GM21825 (cell line): ENCODE data around the gene ENTHD1.

Experiments
- ATAC-seq: cut with Tn5 transposase; IDR thresholded peaks from one replicate; pipeline ENCODE4 v1.9.1; 2021; ENCODE audit warnings: mild to moderate bottlenecking, moderate library complexity; ENCODE audit not compliant: unreplicated experiment

ENTHD1 gene

GRCh38 chr22:39718921-39719475, 174.6 kb downstream of the ENTHD1 start:
- ATAC-seq, result no peak

GRCh38 chr22:39718206-39718605, 175.4 kb downstream of the ENTHD1 start:
- no peak for ATAC-seq

- no peak for ATAC-seq
Measured at GRCh38 chr22:39717099-39717498, 176.5 kb downstream of the ENTHD1 start.

GRCh38 chr22:39716534-39716933, 177.0 kb downstream of the ENTHD1 start:
- no peak for ATAC-seq

GRCh38 chr22:39715778-39716495, 177.6 kb downstream of the ENTHD1 start:
- ATAC-seq, result no peak

GRCh38 chr22:39714321-39714720, 179.2 kb downstream of the ENTHD1 start:
- ATAC-seq, result no peak

- no peak for ATAC-seq
Measured at GRCh38 chr22:39713799-39714290, 179.7 kb downstream of the ENTHD1 start.

- ATAC-seq, result no peak
Measured at GRCh38 chr22:39712751-39713525, 180.6 kb downstream of the ENTHD1 start.

- no peak for ATAC-seq
Measured at GRCh38 chr22:39712081-39712480, 181.5 kb downstream of the ENTHD1 start.

GRCh38 chr22:39710380-39711150, 183.0 kb downstream of the ENTHD1 start:
- no peak for ATAC-seq

- no peak for ATAC-seq
Measured at GRCh38 chr22:39707816-39708215, 185.7 kb downstream of the ENTHD1 start.

GRCh38 chr22:39707351-39707750, 186.2 kb downstream of the ENTHD1 start:
- no peak for ATAC-seq

GRCh38 chr22:39706376-39707140, 187.0 kb downstream of the ENTHD1 start:
- no peak for ATAC-seq

- no peak for ATAC-seq
Measured at GRCh38 chr22:39705386-39705785, 188.2 kb downstream of the ENTHD1 start.

- no peak for ATAC-seq
Measured at GRCh38 chr22:39703928-39704639, 189.5 kb downstream of the ENTHD1 start.

- no peak for ATAC-seq
Measured at GRCh38 chr22:39703091-39703490, 190.5 kb downstream of the ENTHD1 start.

GRCh38 chr22:39700565-39700964, 193.0 kb downstream of the ENTHD1 start:
- no peak for ATAC-seq

GRCh38 chr22:39699631-39700360, 193.8 kb downstream of the ENTHD1 start:
- ATAC-seq, result no peak
